ENCODE results near the gene LIMK2. TPM values are rescaled to one million over a fixed set of nuclear protein-coding genes. Genes with fewer than 3 reads are reported as not detected.
A peak's percentile ranks its signal among the peaks of the same experiment; 100 is the strongest.
"Not testable (repeated sequence)": the region's sequence is repeated elsewhere in the genome, so short reads cannot be mapped to it uniquely, and the experiment has no call there.

The LIMK2 gene
- total RNA-seq, 4 donors from 2014 or later, result 4.0 to 12.6 (median 7.1) TPM

GRCh38 chr22:31244943-31245451 lies 32.9 kb downstream of the LIMK2 start:
- in situ Hi-C loops (cut with MboI; ENCODE audit: low sequenced_read_pairs in 4 of 4), result no loop called here
- no peak for ATAC-seq
- Histone ChIP-seq H3K4me1 (peaks cover 35 to 41% of the 10 kb centered on the region in 2 donors), H3K27ac (peak overlapping the region in 1 of 4 donors; percentile 68), H3K27me3 (no peaks in the 10 kb centered on the region), H3K36me3 (no peaks in the 10 kb centered on the region), H3K4me3 (no peak overlapping the region), H3K9me3 (no peaks in the 10 kb centered on the region)
- TF ChIP-seq, protein P1, sequence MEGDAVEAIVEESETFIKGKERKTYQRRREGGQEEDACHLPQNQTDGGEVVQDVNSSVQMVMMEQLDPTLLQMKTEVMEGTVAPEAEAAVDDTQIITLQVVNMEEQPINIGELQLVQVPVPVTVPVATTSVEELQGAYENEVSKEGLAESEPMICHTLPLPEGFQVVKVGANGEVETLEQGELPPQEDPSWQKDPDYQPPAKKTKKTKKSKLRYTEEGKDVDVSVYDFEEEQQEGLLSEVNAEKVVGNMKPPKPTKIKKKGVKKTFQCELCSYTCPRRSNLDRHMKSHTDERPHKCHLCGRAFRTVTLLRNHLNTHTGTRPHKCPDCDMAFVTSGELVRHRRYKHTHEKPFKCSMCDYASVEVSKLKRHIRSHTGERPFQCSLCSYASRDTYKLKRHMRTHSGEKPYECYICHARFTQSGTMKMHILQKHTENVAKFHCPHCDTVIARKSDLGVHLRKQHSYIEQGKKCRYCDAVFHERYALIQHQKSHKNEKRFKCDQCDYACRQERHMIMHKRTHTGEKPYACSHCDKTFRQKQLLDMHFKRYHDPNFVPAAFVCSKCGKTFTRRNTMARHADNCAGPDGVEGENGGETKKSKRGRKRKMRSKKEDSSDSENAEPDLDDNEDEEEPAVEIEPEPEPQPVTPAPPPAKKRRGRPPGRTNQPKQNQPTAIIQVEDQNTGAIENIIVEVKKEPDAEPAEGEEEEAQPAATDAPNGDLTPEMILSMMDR (IDR thresholded peaks at IDR 0.05 in 4 of 5, conservative IDR thresholded peaks at IDR 0.05 in 1 of 5), result no peak
- TF ChIP-seq POLR2A (IDR thresholded peaks at IDR 0.05), result no peak
- intact Hi-C loops (cut with DNase I; ENCODE audit: low total_unique reads), result no loop called here
- DNase-seq, result no peak

DNA sequence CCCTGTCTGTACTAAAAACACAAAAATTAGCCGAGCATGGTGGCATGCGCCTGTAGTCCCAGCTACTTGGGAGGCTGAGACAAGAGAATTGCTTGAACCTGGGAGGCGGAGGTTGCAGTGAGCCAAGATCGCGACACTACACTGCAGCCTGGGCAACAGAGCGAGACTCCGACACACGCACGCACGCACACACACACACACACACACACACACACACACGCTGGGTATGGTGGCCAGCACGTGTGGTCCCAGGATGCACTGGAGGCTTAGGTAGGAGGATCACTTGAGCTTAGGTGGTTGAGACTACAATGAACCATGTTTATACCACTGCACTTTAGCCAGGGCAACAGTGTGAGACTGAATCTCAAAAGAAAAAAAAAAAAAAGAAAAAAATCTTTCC lies 33.9 kb downstream of the LIMK2 start:
- H3K27ac ChIP-seq; H3K27me3 ChIP-seq; H3K36me3 ChIP-seq; DNase-seq; H3K4me3 ChIP-seq; intact Hi-C loops (cut with DNase I; ENCODE audit: low total_unique reads); ATAC-seq; H3K9me3 ChIP-seq; in situ Hi-C loops (cut with MboI; ENCODE audit: low sequenced_read_pairs in 4 of 4): not testable (repeated sequence)
- H3K4me1 ChIP-seq, result peaks cover 35 to 42% of the 10 kb centered on the region in 2 donors

DNA sequence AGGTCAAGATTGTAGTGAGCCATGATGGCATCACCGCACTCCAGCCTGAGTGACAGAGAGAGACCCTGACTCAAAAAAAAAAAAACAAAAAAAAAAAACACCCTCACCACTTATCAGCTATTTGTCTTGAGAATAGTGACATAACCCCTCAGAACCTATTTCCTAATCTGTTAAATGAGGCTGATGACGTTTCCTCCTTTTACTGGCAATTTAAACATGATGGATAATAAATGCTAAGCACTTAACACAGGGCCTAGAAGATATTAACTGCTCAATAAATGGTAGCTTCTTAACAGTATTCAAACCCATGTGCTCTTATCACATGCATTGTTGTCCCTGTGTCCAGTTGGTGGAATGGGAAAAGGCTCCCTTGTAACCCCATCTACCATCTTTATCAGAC lies 34.6 kb downstream of the LIMK2 start:
- TF ChIP-seq POLR2A (IDR thresholded peaks at IDR 0.05), result no peak
- TF ChIP-seq, protein P1 (IDR thresholded peaks at IDR 0.05 in 4 of 5, conservative IDR thresholded peaks at IDR 0.05 in 1 of 5), result no peak
- ATAC-seq (no peak), DNase-seq (no peak)
- intact Hi-C loops (cut with DNase I; ENCODE audit: low total_unique reads), result no loop called here
- peaks cover 35 to 42% of the 10 kb centered on the region in 2 donors for H3K4me1 ChIP-seq
- H3K9me3 ChIP-seq, result no peaks in the 10 kb centered on the region
- H3K36me3 ChIP-seq, result no peaks in the 10 kb centered on the region
- in situ Hi-C loops (cut with MboI; ENCODE audit: low sequenced_read_pairs in 4 of 4), result no loop called here
- no peak overlapping the region for H3K4me3 ChIP-seq
- no peak overlapping the region for H3K27ac ChIP-seq
- no peaks in the 10 kb centered on the region for H3K27me3 ChIP-seq

DNA sequence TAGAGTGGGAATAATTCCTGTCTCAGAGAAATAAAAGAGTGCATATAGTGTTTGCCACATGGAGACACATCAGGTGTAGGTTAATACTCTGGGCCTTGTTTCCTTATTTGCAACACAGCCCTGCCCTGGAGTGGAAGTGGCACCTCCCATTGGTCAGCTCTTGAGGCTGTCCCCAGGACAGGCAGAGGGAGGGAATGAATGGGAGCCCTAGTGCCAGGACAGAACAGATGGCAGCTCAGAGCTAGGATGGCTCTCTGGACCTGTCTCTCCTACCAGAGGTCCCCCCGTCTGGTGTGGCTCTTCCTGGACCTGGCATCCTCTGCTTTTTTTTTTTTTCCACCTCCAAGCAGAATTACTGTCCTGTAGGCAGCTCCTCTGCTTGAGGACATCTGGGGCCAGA lies 35.6 kb downstream of the LIMK2 start:
- Histone ChIP-seq H3K9me3 (no peaks in the 10 kb centered on the region), H3K27ac (no peak overlapping the region), H3K4me3 (peak overlapping the region in 1 of 4 donors; percentile 55), H3K36me3 (no peaks in the 10 kb centered on the region), H3K4me1 (peaks cover 35 to 41% of the 10 kb centered on the region in 2 donors), H3K27me3 (no peaks in the 10 kb centered on the region)
- intact Hi-C loops (cut with DNase I; ENCODE audit: low total_unique reads) (no loop called here), in situ Hi-C loops (cut with MboI; ENCODE audit: low sequenced_read_pairs in 4 of 4) (no loop called here)
- TF ChIP-seq POLR2A (IDR thresholded peaks at IDR 0.05), result no peak
- TF ChIP-seq, protein P1 (IDR thresholded peaks at IDR 0.05 in 4 of 5, conservative IDR thresholded peaks at IDR 0.05 in 1 of 5), result no peak
- ATAC-seq (no peak), DNase-seq (no peak)

- DNase-seq, result peak; percentile 55 to 74
- peak; percentile 56 to 68 for ATAC-seq
- Histone ChIP-seq H3K9me3 (no peaks in the 10 kb centered on the region), H3K4me3 (peak overlapping the region; percentile 31 to 61 (median 52)), H3K27ac (peak overlapping the region; percentile 42 to 75 (median 62)), H3K36me3 (no peaks in the 10 kb centered on the region), H3K4me1 (peaks cover 30 to 36% of the 10 kb centered on the region in 2 donors), H3K27me3 (no peaks in the 10 kb centered on the region)
- TF ChIP-seq POLR2A (IDR thresholded peaks at IDR 0.05), result peak; percentile 30 to 54
- TF ChIP-seq, protein P1 (IDR thresholded peaks at IDR 0.05 in 4 of 5, conservative IDR thresholded peaks at IDR 0.05 in 1 of 5), result no peak
- intact Hi-C loops (cut with DNase I; ENCODE audit: low total_unique reads), result no loop called here
- in situ Hi-C loops (cut with MboI; ENCODE audit: low sequenced_read_pairs in 4 of 4), result no loop called here
Measured at GRCh38 chr22:31248138-31248745, 36.1 kb downstream of the LIMK2 start.
